Measurements from ENCODE around the gene NINL. TPM values are rescaled to one million over a fixed set of nuclear protein-coding genes. Genes with fewer than 3 reads are reported as not detected.

NINL gene
- total RNA-seq, 4 donors from 2014 or later = 4.7 to 9.7 (median 6.7) TPM

GRCh38 chr20:25489221-25489871 lies 96.0 kb downstream of the NINL start:
- DNase-seq (ENCODE audit: low spot score) = no peak
- ATAC-seq (ENCODE audit: low FRiP score) = no peak
- no peak for TF ChIP-seq CTCF (IDR thresholded peaks at IDR 0.05)

- ATAC-seq (ENCODE audit: low FRiP score) = no peak
Measured at GRCh38 chr20:25487975-25488374, 97.4 kb downstream of the NINL start.

GRCh38 chr20:25487306-25487705 lies 98.0 kb downstream of the NINL start:
- DNase-seq (ENCODE audit: low spot score) = no peak
- ATAC-seq (ENCODE audit: low FRiP score) = no peak
- TF ChIP-seq CTCF (IDR thresholded peaks at IDR 0.05) = no peak

More at GRCh38 chr20:25487975-25488374, 97.4 kb downstream of the NINL start:
- no peak for TF ChIP-seq CTCF (IDR thresholded peaks at IDR 0.05)
- DNase-seq (ENCODE audit: low spot score) = no peak

GRCh38 chr20:25486377-25486776 lies 99.0 kb downstream of the NINL start:
- no peak for ATAC-seq (ENCODE audit: low FRiP score)
- TF ChIP-seq CTCF (IDR thresholded peaks at IDR 0.05) = no peak

GRCh38 chr20:25485872-25486271 lies 99.5 kb downstream of the NINL start:
- no peak for TF ChIP-seq CTCF (IDR thresholded peaks at IDR 0.05)
- ATAC-seq (ENCODE audit: low FRiP score) = no peak
- no peak for DNase-seq (ENCODE audit: low spot score)

More at GRCh38 chr20:25486377-25486776, 99.0 kb downstream of the NINL start:
- DNase-seq (ENCODE audit: low spot score) = no peak

- DNase-seq (ENCODE audit: low spot score) (no peak), ATAC-seq (ENCODE audit: low FRiP score) (no peak)
- no peak for TF ChIP-seq CTCF (IDR thresholded peaks at IDR 0.05)
Measured at GRCh38 chr20:25484911-25485511, 100.3 kb downstream of the NINL start.

Measured in omental fat pad (tissue), 4 donors.